Measurements from ENCODE around the gene OLIG1.

DNA sequence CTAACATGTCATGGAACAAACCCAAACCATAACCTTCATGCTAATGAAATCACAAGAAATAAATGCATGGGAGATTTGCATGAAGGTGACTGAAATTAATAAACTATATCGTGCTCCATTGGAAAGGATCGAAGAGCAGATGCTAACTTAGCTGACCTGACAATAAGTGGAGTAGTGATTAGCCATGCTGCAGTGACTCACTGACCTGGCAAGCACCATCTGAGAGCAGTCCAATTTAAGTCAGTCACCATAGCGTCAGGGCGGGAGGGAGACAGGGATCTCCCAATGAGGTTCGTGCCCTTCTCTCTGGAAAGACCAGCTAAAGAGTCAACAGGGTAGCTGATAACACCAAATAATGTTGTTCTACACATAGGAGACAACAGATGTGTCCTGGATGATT, 22.7 kb upstream of the OLIG1 start:
- TF ChIP-seq EZH2 (IDR thresholded peaks at IDR 0.05), result no peak
- TF ChIP-seq, protein P1, sequence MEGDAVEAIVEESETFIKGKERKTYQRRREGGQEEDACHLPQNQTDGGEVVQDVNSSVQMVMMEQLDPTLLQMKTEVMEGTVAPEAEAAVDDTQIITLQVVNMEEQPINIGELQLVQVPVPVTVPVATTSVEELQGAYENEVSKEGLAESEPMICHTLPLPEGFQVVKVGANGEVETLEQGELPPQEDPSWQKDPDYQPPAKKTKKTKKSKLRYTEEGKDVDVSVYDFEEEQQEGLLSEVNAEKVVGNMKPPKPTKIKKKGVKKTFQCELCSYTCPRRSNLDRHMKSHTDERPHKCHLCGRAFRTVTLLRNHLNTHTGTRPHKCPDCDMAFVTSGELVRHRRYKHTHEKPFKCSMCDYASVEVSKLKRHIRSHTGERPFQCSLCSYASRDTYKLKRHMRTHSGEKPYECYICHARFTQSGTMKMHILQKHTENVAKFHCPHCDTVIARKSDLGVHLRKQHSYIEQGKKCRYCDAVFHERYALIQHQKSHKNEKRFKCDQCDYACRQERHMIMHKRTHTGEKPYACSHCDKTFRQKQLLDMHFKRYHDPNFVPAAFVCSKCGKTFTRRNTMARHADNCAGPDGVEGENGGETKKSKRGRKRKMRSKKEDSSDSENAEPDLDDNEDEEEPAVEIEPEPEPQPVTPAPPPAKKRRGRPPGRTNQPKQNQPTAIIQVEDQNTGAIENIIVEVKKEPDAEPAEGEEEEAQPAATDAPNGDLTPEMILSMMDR (IDR thresholded peaks at IDR 0.05), result no peak
